Effector memory CD4-positive, alpha-beta T cell (primary cell): ENCODE data around the gene FBN1.

ENCODE experiments used
- DNase-seq, 3 donors: peaks; one replicate each; pipeline ENCODE4 v3.0.0-alpha.2; 2020
- H3K27ac ChIP-seq: 2 replicates; pipeline ENCODE4 v1.7.0; 2013; ENCODE audit warnings: mild to moderate bottlenecking, low read length, moderate library complexity; ENCODE audit not compliant: insufficient read depth, poor library complexity, severe bottlenecking
- H3K27me3 ChIP-seq: replicated peaks from 2 replicates; pipeline ENCODE4 v1.7.0; 2013; ENCODE audit warnings: mild to moderate bottlenecking, low read length; ENCODE audit not compliant: insufficient read depth, control insufficient read depth, poor library complexity, severe bottlenecking
- H3K36me3 ChIP-seq: 2 replicates; pipeline ENCODE4 v1.7.0; 2013; ENCODE audit warnings: mild to moderate bottlenecking, low read length, moderate library complexity; ENCODE audit not compliant: control insufficient read depth, insufficient read depth
- H3K4me1 ChIP-seq: 2 replicates; pipeline ENCODE4 v1.7.0; 2013; ENCODE audit warnings: low read length, mild to moderate bottlenecking; ENCODE audit not compliant: control insufficient read depth, insufficient read depth, poor library complexity, severe bottlenecking
- H3K4me3 ChIP-seq: 2 replicates; pipeline ENCODE4 v1.7.0; 2013; ENCODE audit warnings: low read length, low read depth, mild to moderate bottlenecking; ENCODE audit not compliant: insufficient read depth, poor library complexity, severe bottlenecking
- H3K9me3 ChIP-seq: 2 replicates; pipeline ENCODE4 v1.7.0; 2013; ENCODE audit warnings: mild to moderate bottlenecking, low read length, moderate library complexity; ENCODE audit not compliant: control insufficient read depth
- total RNA-seq, 3 donors: gene quantifications; one replicate each; lab custom pipeline; 2026; lab: John Stamatoyannopoulos, UW

FBN1 gene
- 0.39 to 0.70 (median 0.52) reads per million in 3 donors for total RNA-seq

- Histone ChIP-seq H3K27ac (no peak within 1 kb of the TSS), H3K27me3 (no peaks in the 10 kb centered on the region), H3K36me3 (no peaks in the 10 kb centered on the region), H3K9me3 (no peaks in the 10 kb centered on the region), H3K4me1 (no peaks in the 10 kb centered on the region), H3K4me3 (no peak within 1 kb of the TSS)
- DNase-seq = no peak
These were observed at the start of gene FBN1 for GRCh38 chr15:48645558-48646330. FBN1 (minus strand) TSS chr15:48645709; CDS start chr15:48644769, 940 bp downstream.

- H3K4me1 ChIP-seq = no peaks in the 10 kb centered on the region
- DNase-seq = no peak
- H3K9me3 ChIP-seq = no peaks in the 10 kb centered on the region
- H3K36me3 ChIP-seq = no peaks in the 10 kb centered on the region
- no peak overlapping the region for H3K27ac ChIP-seq
- no peak overlapping the region for H3K4me3 ChIP-seq
- H3K27me3 ChIP-seq = no peaks in the 10 kb centered on the region
These were observed 48.0 kb upstream of the FBN1 start for GRCh38 chr15:48693484-48693883.

- H3K9me3 ChIP-seq = no peaks in the 10 kb centered on the region
- H3K36me3 ChIP-seq = no peaks in the 10 kb centered on the region
- no peaks in the 10 kb centered on the region for H3K27me3 ChIP-seq
- H3K4me1 ChIP-seq = no peaks in the 10 kb centered on the region
- no peak overlapping the region for H3K27ac ChIP-seq
- DNase-seq = no peak
- no peak overlapping the region for H3K4me3 ChIP-seq
These were observed 43.0 kb upstream of the FBN1 start for GRCh38 chr15:48688493-48688892.

- H3K4me3 ChIP-seq = no peak overlapping the region
- no peak overlapping the region for H3K27ac ChIP-seq
- H3K9me3 ChIP-seq = no peaks in the 10 kb centered on the region
- H3K4me1 ChIP-seq = no peaks in the 10 kb centered on the region
- H3K36me3 ChIP-seq = no peaks in the 10 kb centered on the region
- no peaks in the 10 kb centered on the region for H3K27me3 ChIP-seq
- no peak for DNase-seq
These were observed 38.7 kb upstream of the FBN1 start for GRCh38 chr15:48683991-48684765.

- Histone ChIP-seq H3K36me3 (no peaks in the 10 kb centered on the region), H3K4me3 (no peak overlapping the region), H3K9me3 (no peaks in the 10 kb centered on the region), H3K27ac (no peak overlapping the region), H3K4me1 (no peaks in the 10 kb centered on the region), H3K27me3 (no peaks in the 10 kb centered on the region)
- DNase-seq = no peak
These were observed 37.6 kb upstream of the FBN1 start for GRCh38 chr15:48682942-48683651.

GRCh38 chr15:48681353-48681752, 35.8 kb upstream of the FBN1 start:
- Histone ChIP-seq H3K27ac (no peak overlapping the region), H3K27me3 (no peaks in the 10 kb centered on the region), H3K9me3 (no peaks in the 10 kb centered on the region), H3K36me3 (no peaks in the 10 kb centered on the region), H3K4me3 (no peak overlapping the region), H3K4me1 (no peaks in the 10 kb centered on the region)
- DNase-seq = no peak

GRCh38 chr15:48680841-48681240, 35.3 kb upstream of the FBN1 start:
- Histone ChIP-seq H3K9me3 (no peaks in the 10 kb centered on the region), H3K27ac (no peak overlapping the region), H3K4me3 (no peak overlapping the region), H3K4me1 (no peaks in the 10 kb centered on the region), H3K36me3 (no peaks in the 10 kb centered on the region), H3K27me3 (no peaks in the 10 kb centered on the region)
- no peak for DNase-seq

- H3K4me3 ChIP-seq = no peak overlapping the region
- H3K27me3 ChIP-seq = no peaks in the 10 kb centered on the region
- no peak for DNase-seq
- H3K4me1 ChIP-seq = no peaks in the 10 kb centered on the region
- H3K36me3 ChIP-seq = no peaks in the 10 kb centered on the region
- H3K27ac ChIP-seq = no peak overlapping the region
- H3K9me3 ChIP-seq = no peaks in the 10 kb centered on the region
These were observed 34.4 kb upstream of the FBN1 start for GRCh38 chr15:48679952-48680351.

- Histone ChIP-seq H3K36me3 (no peaks in the 10 kb centered on the region), H3K9me3 (no peaks in the 10 kb centered on the region), H3K4me3 (no peak overlapping the region), H3K27ac (no peak overlapping the region), H3K4me1 (no peaks in the 10 kb centered on the region), H3K27me3 (no peaks in the 10 kb centered on the region)
- DNase-seq = no peak
These were observed 33.3 kb upstream of the FBN1 start for GRCh38 chr15:48678851-48679250.

- no peaks in the 10 kb centered on the region for H3K4me1 ChIP-seq
These were observed 32.3 kb upstream of the FBN1 start for GRCh38 chr15:48677821-48678220.

More at GRCh38 chr15:48677821-48678220, 32.3 kb upstream of the FBN1 start:
- Histone ChIP-seq H3K9me3 (no peaks in the 10 kb centered on the region), H3K4me3 (no peak overlapping the region), H3K27me3 (no peaks in the 10 kb centered on the region), H3K36me3 (no peaks in the 10 kb centered on the region), H3K27ac (no peak overlapping the region)
- DNase-seq = no peak
